ENCODE measurements around the gene FBXL19.

Gene FBXL19

DNA sequence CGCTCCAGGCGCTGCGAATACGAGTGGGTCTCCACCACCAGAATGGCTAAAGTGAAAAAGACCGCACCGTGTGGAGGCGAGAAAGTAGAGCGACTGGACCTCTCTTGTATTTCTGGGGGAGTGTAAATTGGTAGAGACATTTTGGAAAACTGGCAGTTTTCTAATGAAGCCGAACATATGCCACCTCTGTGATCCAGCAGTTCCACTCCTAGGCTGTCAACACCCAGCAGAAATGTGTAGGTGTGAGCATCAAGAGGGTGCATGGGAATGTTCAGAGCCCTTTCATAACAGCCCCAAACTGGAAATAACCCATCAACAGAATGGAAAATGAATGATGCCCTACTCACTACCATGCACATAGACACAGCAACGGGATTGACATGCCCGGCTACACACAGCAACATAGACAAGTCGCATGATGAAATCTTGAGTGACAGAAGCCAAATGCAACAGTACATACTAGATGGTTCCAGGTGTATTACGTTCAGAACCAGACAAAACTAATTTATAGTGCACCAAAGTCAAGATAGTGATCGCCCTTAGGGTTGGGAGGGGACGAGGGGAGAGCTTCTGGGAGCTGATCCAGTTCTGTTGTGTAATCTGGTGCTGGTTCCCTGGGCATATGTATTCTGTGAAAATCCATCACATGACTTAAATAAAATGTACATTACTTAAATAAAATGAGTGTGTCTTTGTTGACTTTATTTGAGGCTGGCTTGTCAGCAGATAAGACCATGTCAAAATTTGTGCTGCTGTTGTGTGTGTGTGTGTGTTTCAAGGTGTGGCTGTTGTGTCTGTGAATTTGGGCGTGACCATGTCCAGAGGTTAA lies 28.6 kb upstream of the FBXL19 start:
- DNase-seq (ENCODE audit: low read depth): no peak

DNA sequence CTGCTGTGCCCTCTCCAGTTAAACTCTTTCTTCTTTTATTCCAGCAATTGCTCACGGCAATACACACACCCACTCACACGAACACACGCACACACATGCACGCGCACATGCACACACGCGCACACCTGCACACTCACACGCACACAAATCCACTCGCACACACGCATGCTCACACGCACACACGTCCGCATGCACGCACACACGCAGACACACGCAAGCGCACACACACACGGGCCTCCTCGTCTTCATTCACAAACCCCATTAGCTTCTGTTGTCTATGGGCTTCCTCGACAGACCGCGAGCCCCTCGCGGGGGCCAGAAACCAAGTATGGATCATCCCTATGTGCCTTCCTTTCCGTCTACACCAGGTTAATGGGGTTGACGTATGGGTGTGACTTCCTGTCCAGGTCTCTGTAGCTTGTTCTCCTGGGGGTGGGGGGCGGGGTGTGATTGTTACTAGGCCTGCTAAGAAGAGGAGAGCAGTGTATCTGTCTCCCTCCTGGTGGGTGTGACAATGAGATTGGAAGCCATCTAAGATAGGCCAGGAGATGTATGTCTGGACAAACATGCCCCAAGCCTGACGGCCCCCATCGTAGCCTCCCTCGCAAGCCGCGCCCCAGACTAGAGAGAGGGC lies 27.6 kb upstream of the FBXL19 start:
- no peak for DNase-seq (ENCODE audit: low read depth)

DNA sequence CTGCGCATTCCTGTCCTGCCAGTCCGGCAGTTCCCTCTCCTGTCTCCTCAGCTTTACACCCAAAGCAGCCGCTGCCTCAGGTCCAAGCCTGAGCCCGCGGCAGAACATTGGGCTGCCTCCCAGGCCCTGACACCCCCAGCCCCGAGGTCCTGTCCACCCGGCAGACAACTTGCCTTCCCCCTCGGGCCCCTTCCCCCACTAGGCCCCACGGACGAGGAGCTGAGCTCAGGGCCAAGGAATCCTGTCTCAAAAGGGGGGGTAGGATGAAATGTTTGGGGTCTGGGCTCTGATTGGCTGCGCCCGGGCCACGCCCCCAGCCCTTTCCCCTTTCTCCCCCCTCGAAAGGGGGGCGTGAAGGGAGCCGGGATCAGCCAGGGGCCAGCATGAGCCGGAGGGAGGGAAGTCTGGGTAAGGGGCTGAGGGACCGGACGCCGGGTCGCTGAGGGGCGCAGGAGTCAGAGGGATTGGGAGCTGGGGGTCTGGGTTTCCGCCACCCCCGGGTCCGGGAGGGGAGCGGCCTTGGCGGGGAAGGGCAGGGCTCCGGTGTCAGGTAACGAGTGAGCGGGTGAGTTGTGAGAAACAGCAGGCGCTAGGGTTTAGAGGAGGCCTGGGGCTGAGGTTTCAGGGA lies 27.0 kb upstream of the FBXL19 start, which contains the start of gene CTF1:
CTF1 (plus strand) TSS at position 354 of the 628 bp plus-strand sequence; CDS start at position 384, 30 bp downstream.
- DNase-seq (ENCODE audit: low read depth): no peak

DNA sequence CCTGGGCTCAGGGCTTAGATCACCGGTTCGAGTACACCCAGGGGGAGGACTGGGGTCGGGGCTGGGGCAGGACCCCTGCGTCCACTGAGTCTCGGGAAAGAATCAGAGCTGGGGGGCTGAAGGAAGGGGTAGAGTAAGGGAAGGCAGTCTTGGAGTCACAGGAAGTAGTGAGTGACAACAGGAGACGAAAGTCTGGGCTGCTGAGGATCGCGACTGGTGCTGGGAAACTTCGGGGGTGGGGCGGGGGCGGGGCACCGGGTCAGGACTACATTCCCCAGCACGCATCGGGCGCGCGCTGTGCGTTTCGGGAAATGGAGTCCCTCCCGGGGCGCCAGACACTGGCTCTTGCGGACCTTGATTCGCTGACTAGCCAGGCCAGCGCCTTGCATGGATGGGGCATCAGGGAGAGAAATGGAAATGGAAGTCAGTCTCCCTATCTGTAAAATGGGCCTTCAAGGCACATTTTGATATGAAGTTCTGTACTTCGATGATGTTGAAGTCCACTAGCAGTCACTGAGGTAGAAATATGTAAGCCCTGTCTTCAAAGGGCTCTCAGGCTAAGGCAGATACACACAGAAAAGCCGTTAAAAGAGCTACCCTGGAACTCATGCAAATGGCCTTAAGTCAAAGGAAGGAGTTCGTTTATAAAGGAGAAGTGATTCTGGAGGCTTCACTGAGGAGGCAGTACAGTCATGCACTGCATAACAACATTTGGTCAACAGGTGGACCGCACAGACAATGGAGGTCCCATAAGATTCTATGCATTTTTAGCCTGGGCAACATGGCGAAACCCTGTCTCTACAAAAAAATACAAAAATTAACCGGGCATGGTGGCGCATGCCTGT lies 26.3 kb upstream of the FBXL19 start:
- peak; percentile 72 for DNase-seq (ENCODE audit: low read depth)

DNA sequence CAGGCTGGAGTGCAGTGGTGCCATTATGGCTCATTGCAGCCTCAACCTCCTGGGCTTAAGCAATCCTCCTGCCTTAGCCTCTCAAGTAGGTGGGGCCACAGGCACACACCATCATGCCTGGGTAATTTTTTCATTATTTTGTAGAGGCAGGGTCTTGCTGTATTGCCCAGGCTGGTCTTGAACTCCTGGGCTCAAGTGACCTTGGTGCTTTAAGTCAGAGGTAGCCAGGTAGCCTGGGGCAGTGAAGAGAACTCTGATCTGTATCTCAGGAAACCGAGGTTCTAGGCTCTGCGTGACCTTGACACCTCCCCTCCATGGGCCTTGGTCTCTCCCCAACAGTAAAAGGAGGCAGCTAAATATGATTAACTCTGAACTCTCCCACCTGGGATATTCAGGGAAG lies 23.6 kb upstream of the FBXL19 start:
- no peak for DNase-seq (ENCODE audit: low read depth)

DNA sequence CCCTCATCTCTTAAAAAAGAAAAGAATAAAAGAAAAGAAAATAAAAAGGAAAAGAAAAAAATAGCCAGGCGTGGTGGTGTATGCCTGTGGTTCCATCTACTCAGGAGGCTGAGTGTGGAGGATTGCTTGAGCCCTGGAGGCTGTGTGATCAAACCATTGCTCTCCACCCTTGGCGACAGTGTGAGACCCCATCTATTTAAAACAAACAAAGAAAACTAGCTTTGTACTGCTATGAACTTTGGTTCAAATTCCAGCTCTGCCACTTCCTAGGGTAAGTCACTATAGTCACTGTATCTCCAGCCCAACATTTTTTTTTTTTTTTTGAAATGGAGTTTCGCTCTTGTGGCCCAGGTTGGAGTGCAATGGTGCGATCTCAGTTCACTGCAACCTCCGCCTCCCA lies 22.8 kb upstream of the FBXL19 start:
- no peak for DNase-seq (ENCODE audit: low read depth)

DNA sequence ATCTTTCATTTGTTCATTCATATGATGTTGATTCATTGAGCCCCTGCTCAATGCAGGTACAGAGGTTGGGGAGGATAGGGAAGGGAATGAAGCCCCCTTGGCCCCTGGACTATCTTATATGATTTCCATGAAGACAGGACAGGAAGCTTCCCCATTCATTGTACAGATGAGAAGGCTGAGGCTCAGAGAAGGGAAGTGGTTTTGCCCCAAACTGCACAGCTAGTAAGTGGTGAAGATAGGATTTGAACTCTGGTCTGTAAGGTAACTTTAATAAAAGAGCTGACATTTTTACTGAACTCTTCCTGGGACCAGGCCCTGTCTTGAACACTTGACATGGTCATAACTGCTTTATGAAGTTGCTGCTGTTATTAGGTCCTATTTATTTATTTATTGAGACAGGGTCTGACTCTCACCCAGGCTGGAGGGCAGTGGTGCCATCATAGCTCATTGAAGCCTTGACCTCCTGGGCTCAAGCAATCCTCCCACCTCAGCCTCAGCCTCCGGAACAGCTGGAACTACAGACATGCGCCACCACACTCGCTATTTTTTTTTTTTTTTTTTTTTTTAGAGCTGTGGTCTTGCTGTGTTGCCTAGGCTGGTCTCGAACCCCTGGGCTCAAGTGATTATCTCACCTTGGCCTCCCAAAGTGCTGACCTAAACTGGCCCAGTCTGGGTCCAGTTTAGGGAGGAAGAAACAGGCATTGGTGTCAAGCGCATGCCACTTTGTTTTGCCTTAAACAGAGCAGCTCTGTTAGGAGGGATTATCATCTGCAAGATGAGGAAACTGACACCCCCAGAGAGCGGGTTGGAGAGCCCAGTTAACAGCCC lies 22.0 kb upstream of the FBXL19 start:
- DNase-seq (ENCODE audit: low read depth): no peak

DNA sequence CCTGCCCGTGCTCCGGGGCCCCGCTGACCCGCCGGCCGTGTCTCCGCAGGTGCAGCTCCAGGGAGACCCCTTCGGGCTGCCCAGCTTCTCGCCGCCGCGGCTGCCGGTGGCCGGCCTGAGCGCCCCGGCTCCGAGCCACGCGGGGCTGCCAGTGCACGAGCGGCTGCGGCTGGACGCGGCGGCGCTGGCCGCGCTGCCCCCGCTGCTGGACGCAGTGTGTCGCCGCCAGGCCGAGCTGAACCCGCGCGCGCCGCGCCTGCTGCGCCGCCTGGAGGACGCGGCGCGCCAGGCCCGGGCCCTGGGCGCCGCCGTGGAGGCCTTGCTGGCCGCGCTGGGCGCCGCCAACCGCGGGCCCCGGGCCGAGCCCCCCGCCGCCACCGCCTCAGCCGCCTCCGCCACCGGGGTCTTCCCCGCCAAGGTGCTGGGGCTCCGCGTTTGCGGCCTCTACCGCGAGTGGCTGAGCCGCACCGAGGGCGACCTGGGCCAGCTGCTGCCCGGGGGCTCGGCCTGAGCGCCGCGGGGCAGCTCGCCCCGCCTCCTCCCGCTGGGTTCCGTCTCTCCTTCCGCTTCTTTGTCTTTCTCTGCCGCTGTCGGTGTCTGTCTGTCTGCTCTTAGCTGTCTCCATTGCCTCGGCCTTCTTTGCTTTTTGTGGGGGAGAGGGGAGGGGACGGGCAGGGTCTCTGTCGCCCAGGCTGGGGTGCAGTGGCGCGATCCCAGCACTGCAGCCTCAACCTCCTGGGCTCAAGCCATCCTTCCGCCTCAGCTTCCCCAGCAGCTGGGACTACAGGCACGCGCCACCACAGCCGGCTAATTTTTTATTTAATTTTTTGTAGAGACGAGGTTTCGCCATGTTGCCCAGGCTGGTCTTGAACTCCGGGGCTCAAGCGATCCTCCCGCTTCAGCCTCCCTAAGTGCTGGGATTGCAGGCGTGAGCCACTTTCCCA lies 21.1 kb upstream of the FBXL19 start:
- DNase-seq (ENCODE audit: low read depth): peak; percentile 41

DNA sequence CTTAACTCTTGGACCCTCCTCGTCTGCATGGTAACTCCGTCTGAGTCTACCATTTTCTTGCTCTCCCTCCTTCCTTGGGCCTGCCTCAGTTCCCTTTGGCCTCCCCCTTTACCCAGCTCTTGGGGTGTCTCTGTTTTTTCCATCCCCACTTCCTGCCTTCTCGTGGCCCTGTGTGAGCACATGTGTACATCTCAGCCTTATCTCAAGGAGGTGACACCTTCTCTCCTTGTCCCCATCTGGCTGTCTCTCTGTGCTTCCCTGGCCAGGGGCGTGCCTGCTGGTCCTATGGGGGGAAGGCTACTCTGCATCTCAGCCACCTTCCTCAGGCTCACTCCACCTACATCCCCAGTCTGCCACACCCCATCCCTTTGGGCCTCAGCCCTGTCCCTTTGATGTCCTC lies 20.4 kb upstream of the FBXL19 start:
- DNase-seq (ENCODE audit: low read depth): no peak

DNA sequence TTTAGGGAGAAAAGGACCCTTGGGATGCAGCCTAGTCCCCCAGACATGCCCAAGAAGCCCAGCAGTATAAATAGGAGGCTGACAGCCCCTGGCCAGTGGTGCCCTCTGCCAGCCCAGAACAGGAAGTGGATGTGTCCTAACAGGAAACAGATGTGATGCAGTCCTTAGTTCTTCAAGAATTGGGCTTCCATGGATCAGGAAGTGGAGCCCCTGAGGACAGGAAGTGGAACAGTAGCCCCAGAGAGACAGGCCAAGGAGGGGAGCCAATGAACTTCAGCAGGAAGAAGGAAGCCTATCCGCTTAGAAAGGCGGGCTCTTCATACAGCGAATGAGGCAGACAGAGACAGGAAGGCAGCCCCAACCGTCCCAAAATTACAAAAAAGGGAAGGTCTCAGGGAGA lies 19.8 kb upstream of the FBXL19 start:
- DNase-seq (ENCODE audit: low read depth): no peak

DNA sequence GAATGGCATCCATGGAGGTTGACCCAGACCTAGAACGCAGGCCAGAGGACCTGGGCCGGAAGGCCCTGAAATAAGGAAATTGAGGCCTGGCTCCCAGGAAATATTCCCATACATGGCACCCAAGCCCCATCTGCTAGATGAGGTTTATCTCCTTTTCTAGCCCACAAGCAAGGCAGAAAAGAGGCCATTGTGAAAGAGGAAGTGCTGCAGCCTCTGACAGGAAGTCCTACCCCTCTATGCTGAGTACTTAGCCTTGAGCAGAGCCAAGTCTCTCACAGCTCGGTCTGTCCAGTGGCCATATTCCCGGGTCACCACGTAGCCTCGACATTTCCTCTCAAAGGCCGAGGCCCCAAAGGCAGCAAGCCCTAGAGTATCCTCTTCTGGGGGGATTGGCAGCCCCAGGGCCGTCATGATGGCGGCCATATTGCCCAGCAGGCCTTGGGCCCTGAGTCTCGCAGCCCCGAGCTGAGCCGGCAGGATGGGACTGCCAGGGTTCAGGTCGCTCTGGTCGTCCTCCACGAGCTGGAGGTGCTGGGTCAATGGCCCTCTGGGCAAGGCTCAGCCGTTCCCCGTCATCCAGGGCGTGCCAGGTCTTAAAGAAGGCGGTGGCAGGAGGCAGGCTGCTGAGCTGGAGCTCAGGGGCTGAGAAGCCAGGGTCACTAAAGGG lies 19.1 kb upstream of the FBXL19 start:
- DNase-seq (ENCODE audit: low read depth): no peak

DNA sequence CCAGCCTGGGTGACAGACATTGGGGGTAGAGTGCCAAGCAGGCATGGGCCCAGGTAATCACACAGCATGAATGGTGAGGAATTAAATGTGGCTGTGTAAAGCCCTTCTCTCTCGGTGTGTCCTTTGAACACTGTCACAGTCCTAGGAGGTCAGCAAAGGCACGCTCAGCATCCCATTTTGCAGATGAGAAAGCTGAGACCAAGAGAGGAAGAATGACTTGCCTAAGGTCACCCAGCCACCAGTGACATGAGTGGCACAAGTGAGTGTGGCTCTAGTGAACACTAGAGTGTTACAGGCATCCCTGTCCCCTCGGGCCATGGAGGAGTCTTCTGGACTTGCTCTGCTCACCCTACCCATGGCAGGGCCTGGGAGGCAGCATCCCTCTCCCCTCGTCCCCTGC lies 16.3 kb upstream of the FBXL19 start:
- no peak for DNase-seq (ENCODE audit: low read depth)

DNA sequence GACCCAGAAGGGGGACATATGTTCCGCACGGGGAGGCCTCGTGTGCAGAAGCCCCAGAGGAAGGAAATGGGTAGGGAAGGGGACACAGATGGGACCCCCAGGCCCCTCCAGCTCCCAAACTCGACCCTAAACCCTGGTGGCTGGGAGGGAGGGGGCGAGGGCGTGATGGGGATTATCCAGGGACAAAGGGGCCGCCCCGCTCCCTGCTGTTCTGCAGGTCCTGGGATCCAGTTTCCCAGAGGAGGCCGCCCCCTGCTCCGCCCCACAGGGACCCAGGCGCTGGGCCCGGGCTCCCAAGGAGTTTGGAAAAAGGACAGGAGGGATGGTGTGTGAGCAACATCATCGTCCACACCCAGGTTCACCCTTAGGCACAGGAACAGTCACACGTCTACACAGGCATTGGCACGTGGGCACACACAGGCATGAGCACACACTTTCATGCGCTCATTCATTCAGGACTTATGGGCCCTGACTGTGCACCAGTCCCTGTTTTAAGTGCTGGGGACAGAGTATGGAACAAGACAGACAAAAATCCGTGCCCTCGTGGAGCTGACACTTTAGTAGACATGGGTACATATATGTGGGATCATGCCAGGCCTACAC lies 12.8 kb upstream of the FBXL19 start:
- no peak for DNase-seq (ENCODE audit: low read depth)

DNA sequence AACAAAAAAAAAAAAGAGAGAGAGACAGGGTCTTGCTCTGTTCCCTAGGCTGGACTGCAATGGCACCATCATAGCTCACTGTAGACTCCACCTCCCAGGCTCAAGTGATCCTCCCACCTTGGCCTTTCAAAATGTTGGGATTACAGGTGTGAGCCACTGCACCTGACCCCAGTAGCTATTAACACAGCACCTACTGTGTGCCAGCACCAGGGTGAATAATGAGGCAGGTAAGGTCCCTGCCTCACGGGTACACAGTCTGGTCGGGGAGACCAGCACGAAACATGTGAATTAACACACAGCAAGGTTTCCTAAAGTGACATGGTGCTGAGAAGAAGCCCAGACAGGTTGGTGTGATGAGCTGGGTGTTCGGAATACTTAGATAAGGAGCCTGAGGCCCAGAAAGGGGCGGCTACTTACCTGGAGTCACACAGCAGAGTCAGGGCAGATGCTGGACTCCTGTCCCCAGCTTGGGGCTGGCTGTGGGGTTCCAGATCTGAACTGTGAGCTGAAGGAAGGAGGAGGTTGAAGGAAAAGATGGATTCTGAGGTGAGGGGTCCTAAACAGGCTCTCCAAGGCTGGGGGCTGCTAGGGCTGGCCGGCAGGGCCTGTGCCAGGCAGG lies 10.5 kb upstream of the FBXL19 start:
- DNase-seq (ENCODE audit: low read depth): no peak

DNA sequence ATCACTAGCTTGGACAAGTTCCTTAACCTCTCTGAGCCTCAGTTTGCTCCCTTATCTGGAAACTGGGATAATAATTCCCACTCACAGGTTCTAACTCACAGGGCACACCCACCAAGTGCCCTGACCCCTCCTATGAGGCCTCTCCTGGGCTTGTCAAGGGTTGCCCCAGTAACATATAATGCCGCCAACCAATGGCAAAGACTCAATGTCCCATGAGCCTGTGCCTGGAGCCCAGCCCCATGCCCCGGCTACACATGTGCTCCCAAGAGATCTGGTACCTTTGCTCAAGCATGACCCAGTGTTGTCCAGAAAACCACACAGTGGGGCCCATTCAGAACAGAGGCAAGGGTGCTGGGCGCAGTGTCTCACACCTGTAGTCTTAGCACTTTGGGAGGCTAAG lies 8.5 kb upstream of the FBXL19 start:
- no peak for DNase-seq (ENCODE audit: low read depth)

DNA sequence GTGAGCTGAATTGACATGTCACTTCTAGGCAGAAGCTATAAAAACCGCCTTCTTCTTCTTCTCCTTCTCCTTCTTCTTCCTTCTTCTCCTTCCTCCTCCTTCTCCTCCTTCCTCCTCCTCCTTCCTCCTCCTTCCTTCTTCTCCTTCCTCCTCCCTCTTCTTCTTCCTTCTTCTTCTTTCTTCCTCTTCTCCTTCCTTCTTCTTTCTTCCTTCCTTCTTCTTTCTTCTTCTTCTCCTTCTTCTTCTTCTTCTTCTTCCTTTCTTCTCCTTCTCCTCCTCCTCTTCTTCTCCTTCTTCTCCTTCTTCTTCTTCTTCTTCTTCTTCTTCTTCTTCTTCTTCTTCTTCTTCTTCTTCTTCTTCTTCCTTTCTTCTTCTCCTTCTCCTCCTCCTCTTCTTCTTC lies 4.8 kb upstream of the FBXL19 start:
- no peak for DNase-seq (ENCODE audit: low read depth)

DNA sequence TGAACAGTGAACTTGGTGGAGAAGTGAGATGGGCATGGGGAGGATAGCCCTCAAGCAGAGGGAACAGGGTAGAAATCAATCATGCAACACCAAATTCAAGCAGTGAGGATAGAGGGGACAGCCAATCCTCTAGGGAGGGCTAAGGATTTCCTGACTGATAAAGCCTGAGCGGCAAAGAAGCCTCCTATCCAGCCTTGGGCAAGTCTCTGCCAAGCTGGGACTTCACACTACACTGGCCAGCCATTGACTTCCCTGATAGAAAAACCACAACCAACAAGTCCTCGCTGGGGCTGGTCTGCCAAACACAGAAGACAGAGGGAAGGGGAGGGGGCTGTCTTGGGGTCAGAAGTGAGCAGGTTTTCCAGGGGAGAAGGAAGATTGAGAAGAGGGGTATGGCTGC lies 2.5 kb upstream of the FBXL19 start:
- DNase-seq (ENCODE audit: low read depth): no peak

DNA sequence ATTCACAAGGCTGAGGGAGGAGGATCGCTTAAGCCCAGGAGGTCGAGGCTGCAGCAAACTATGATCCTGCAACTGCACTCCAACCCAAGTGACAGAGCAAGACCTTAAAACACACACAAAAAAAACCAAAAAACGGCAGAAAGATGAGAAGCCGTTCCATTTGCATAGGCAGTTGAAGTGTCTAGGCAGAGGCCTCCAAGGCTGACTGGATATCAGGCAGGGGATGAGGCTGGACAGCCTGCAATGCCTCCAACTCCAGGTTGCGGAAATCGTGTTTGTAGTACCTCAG lies 2.0 kb upstream of the FBXL19 start:
- DNase-seq (ENCODE audit: low read depth): no peak
